Activated CD4-positive, CD25-positive, alpha-beta regulatory T cell (primary cell): ENCODE results near the gene MROH7.
"Not testable (repeated sequence)": the region's sequence is repeated elsewhere in the genome, so short reads cannot be mapped to it uniquely, and the experiment has no call there.

Experiments
- DNase-seq, 4 experiments: peaks; one replicate each; lab custom pipeline; 2025; lab: John Stamatoyannopoulos, UW

The MROH7 gene

GRCh38 chr1:54610048-54610447 is 31.5 kb upstream of the MROH7 start:
- no peak for DNase-seq

DNA sequence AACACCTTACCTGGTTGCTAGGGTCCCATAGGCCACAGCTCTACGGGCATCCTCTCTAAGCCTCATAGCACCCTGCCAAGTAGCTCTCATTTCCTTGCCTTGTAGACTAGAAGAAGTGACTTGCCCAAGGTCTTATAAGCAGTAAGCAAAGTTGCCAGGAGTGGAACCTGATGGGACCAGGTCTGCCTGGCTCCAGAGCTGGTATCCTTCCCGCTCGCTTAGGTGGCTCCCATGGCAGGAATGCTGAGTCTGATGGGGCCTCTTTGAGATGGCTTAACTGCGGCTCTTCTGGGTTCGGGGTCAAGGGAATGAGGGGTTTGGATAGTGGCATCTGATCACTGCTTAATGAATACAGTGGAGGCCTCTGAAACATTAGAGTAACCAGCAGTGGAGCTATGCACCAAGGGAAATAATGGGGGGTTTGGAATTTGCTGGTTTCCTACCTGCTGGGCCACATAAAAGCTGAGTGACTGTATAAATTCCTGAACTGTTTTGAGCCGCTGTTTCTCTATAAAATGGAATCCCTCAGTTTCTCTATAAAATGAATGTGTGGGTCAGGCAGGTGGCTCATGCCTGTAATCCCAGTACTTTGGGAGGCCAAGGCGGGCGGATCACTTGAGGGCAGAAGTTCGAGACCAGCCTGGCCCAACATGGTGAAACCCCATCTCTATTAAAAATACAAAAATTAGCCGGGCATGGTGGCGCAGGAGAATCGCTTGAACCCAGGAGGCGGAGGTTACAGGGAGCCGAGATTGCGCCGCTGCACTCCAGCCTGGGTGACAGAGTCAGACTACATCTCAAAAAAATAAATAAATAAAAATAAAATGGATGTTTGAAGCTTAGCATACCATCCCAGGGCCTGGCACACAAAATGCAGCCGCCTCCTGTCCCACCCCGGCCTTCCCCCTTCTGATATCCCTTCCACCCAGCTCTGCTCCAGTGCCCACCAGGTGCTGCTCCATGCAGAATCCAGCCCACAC is 30.7 kb upstream of the MROH7 start:
- DNase-seq = no peak

GRCh38 chr1:54611621-54612020 is 30.0 kb upstream of the MROH7 start:
- no peak for DNase-seq

GRCh38 chr1:54614024-54614423 is 27.6 kb upstream of the MROH7 start:
- no peak for DNase-seq

GRCh38 chr1:54614563-54614962 is 27.0 kb upstream of the MROH7 start:
- DNase-seq = no peak

DNA sequence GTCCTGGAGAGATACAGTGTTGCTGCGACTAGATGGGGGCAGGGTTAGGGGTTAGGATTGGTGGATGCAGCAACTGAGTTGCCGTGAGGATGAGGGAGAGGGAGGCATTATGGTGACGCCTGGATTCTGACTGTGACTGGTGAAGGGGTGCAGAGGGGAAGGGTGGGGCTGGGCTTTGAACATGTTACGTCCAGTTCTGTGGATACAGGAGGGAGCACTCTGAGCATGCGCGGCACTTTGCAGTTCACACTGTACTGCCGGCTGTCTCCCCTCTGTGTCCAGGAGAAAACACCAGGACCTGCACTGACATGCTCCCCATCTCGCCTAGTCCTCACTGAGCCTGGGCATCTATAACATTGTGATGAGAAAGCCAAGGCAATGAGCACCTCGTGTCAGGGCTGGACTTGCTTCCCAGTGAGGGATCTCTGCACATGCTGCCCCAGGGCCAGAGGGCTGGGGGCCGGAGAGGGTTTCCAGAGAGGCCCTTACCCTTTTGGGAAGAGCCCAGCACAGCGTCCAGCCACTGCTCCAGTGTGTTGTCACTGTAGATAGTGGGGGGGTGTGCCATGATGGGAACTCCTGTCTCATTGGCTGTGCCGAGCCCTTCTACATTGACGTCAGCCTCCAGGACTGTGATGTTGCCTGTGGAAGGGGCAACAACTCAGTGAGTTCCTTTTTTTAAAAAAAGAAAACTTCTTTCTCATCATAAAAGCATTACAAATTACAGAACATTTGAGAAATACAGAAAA is 25.9 kb upstream of the MROH7 start:
- DNase-seq = no peak

DNA sequence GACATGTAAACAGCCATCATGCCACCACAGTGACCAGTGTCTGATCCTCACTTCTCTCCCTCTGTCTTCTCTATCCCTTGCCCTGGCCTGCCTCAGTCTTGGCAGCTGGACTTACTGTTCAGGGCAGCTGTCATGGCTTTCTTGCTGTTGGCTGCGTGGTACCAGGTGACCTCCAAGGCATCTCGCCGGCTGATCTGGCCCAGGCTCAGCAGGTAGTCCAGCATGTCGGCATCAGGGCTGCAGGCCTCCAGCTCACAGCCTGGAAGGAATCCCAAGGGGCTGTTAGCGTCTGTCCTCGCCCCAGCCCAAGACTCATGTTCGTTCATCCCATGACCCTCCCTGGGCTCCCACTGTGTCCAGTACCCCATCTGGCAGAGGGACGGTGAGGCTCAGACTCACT is 21.8 kb upstream of the MROH7 start:
- DNase-seq = no peak

GRCh38 chr1:54623216-54624007 is 18.2 kb upstream of the MROH7 start, which contains the start of gene FAM151A:
Gene FAM151A, minus strand, starts transcription at chr1:54623525. Its CDS starts 130 bp downstream, at chr1:54623395.
- no peak for DNase-seq

DNA sequence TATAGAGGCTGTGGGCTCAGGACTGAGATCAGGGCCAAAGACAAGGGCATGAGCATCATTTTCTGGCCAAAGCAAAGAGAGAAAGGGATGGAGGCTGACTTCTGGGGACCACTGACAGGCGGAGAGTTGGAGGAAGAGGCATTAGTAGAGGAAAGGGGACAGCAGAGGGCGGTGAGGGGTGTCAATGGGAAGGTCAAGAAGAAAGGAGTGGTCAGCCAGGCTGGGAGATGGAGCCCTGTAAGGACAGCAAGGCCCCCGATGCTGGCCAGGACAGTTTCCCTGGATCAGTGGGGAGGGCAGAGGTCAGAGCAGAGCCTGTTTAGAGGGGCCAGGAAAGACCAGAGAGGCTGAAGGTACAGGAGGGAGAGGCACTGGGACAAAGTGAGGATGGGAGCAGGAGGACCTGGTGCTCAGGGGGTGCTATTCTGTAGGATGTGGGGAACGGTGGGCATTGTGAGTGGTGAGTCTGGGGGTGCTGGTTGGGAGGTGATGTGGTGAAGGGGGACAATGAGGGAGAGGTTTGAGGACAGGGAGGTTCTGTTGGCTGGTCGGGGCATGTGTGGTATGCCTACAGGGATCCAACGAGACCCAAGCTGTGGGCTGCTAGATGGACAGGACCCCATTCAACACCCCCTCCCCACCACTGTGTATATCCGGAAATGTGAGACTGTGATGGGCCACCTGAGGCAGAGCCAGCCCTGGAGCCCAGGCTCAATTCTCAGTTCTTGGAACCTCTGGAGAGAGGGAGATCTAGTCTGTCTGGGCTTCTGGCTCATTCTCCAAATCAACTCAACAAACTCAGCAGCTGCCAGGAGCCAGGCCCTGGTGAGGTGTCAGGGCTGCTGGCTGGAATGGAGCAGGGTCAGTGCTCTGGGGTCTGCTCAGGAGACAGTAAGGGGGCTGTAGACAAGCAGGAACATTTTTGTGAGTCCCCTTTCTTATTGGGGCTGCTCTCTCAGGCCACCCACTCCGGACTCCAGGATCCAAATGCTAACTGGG is 16.8 kb upstream of the MROH7 start:
- no peak for DNase-seq

DNA sequence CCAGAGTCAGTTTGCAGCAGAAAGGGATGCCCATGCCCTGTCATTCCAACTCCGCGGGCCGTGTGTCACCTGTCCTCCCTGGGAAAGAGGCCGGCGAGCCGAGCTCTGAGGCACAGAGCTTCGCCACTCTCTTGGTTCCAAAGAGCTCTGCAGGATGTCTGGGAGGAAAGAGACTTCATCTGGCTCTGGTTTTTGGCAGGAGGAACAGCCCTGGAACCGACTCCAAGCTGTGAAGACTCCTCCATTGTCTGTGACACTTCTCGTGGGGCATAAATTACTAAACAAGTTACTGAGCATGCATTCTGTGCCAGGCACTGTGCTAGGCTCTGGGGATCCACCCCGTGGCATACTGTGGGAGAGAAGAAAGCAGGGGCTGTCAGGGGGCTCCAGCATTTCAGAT is 14.4 kb upstream of the MROH7 start:
- no peak for DNase-seq

- not testable (repeated sequence) for DNase-seq
These were observed 5.8 kb upstream of the MROH7 start for GRCh38 chr1:54635804-54636203.

DNA sequence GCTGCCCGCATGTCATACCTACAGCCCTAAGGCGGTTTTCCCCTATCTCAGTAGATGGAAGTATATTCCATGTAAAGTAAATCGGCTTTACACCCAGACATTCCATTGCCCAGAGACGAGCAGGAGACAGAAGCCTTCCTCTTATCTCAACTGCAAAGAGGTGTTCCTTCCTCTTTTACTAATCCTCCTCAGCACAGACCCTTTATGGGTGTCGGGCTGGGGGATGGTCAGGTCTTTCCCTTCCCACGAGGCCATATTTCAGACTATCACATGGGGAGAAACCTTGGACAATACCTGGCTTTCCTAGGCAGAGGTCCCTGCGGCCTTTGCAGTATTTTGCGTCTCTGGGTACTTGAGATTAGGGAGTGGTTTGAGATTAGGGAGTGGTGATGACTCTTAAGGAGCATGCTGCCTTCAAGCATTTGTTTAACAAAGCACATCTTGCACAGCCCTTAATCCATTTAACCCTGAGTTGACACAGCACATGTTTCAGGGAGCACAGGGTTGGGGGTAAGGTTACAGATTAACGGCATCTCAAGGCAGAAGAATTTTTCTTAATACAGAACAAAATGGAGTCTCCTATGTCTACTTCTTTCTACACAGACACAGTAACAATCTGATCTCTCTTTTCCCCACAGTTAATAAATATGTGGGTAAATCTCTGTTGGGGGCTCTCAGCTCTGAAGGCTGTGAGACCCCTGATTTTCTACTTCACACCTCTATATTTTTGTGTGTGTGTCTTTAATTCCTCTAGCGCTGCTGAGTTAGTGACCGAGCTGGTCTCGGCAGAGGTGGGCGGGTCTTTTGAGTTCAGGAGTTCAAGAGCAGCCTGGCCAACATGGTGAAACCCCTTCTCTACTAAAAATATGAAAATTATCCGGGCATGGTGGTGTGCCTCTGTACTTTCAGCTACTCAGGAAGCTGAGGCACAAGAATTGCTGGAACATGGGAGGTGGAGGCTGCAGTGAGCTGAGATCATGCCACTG is 4.8 kb upstream of the MROH7 start:
- not testable (repeated sequence) for DNase-seq

- no peak for DNase-seq
These were observed 1.2 kb upstream of the MROH7 start for GRCh38 chr1:54640361-54640760.

GRCh38 chr1:54643736-54644135 is 2.1 kb downstream of the MROH7 start:
- no peak for DNase-seq

DNA sequence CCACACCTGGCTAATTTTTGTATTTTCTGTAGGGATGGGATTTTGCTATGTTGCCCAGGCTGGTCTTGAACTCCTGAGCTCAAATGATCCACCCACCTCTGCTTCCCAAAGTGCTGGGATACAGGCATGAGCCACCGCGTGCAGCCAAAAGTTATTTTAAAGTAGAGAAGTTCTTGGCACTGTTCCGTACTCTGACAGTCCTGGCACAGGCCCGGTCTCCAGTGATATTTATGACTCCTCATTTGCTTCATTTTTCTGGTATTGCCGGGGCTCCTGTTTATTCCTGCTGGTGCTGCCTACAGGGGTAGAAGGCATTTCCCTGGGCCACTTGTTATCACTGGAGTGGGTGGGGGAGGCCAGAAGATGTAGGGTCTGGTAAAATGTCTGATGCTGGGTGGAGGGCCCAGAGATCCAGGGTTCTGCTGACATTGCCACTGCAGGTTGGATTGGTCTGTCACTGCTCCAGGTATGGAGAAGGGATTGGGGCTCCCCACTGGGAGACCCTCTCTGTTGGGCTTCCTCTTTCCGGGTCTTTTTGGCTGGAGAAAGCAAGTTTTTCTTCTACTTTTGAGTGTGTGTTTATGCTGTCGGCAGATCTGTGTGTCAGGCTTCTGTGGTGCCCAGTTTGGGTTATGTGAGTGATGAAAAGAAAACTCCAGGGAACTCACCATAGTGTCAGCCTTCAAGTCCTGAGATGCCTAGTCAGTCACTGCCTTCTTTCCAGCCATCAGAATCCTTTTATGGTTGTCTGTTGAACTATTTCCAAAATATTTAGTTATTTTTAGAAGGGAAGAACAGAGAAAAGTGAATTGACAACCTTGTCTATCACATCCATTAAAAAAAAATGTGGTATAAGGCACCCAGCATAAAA is 4.5 kb downstream of the MROH7 start:
- DNase-seq = no peak

GRCh38 chr1:54649130-54649898 is 7.7 kb downstream of the MROH7 start:
- no peak for DNase-seq

DNA sequence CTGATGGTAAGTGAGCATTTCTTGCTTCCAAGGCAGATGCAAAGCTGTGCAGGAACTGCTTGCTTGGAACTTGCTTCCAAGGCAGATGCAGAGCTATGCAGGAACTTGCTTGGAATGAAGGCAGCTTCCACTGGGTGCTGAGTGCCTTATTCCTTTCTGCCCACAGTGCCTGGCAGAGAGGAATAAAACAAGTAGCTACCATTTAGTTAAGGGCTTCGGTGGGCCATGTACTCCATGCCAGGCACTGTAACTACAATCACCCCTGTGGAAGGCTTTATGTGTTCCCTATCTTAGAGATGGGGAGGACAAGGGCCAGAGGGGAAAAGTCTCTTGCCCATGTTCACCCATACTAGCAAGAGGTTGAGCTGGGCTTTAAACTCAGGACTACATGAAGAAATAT is 8.3 kb downstream of the MROH7 start:
- DNase-seq = no peak

- no peak for DNase-seq
These were observed 8.8 kb downstream of the MROH7 start for GRCh38 chr1:54650417-54650816.
